Endothelial cell of umbilical vein (primary cell): ENCODE measurements around the gene FOXJ3. TPM values are rescaled to one million over a fixed set of nuclear protein-coding genes. Genes with fewer than 3 reads are reported as not detected.

Experiments
- BruUV-seq: library from RNA; stranded (reverse); fragments of 400-500 nt; replicated peaks from 2 replicates; lab custom pipeline; 2021; lab: Mats Ljungman, UMichigan
- CTCF ChIA-PET: fragments of 300-600, 350-600 bp; sonication (Branson Sonifier 250); formaldehyde crosslinking; loops from one replicate; lab custom pipeline; 2021; ENCODE audit warnings: antibody characterized with exemption, inconsistent platforms; lab: Charles Lee
- POLR2A ChIA-PET: fragments of 300-600, 350-600 bp; sonication (Branson Sonifier 250); formaldehyde crosslinking; loops from one replicate; lab custom pipeline; 2021; ENCODE audit warnings: antibody characterized with exemption, inconsistent platforms; lab: Charles Lee
- DNase-seq: peaks from one replicate; pipeline ENCODE4 v3.0.0-alpha.2; 2011; ENCODE audit warnings: low read depth, low spot score
- FAIRE-seq: peaks from 2 replicates; lab custom pipeline; 2011; peaks lifted over from hg19 to GRCh38; lab: Jason Lieb, UNC
- H2AFZ ChIP-seq: 2 replicates; pipeline ENCODE4 v1.6.0; 2012; ENCODE audit warnings: low read depth, low read length, control low read depth, inconsistent platforms
- H3K27ac ChIP-seq: 2 replicates; pipeline ENCODE4 v1.5.1; 2011; ENCODE audit warnings: low read depth, mild to moderate bottlenecking, control low read depth, low read length, moderate library complexity; ENCODE audit not compliant: insufficient read depth
- H3K27me3 ChIP-seq, 2 experiments: 2 replicates each; pipeline versions ENCODE4 v1.6.0 to v1.6.1; 2011; ENCODE audit warnings: low read length in 2 of 2, mixed read lengths in 1 of 2; ENCODE audit not compliant: control insufficient read depth in 2 of 2, insufficient read depth in 2 of 2
- H3K36me3 ChIP-seq, 2 experiments: 2 replicates in 1 of 2; 3 replicates in 1 of 2; pipeline ENCODE4 v1.5.1; 2011; ENCODE audit warnings: low read length in 2 of 2, mild to moderate bottlenecking in 1 of 2, moderate library complexity in 1 of 2; ENCODE audit not compliant: control insufficient read depth in 2 of 2, insufficient read depth in 2 of 2; ENCODE audit errors: extremely low read depth in 1 of 2
- H3K4me1 ChIP-seq: 3 replicates; pipeline ENCODE4 v1.5.1; 2011; ENCODE audit warnings: mild to moderate bottlenecking, low read length; ENCODE audit not compliant: control insufficient read depth, insufficient read depth; ENCODE audit errors: extremely low read depth
- H3K4me2 ChIP-seq: 2 replicates; pipeline ENCODE4 v1.6.1; 2011; ENCODE audit warnings: low read length, control low read depth, mixed read lengths; ENCODE audit not compliant: insufficient read depth
- H3K4me3 ChIP-seq, 3 experiments: fragments of 200-600 bp in 1 of 3; sonication (generic), shearing (Covaris generic) in 1 of 3; replicated peaks in 1 of 3; 2 replicates each; pipeline ENCODE4 v1.5.1; 2011 to 2016; ENCODE audit warnings: control low read depth in 3 of 3, low read length in 3 of 3, mild to moderate bottlenecking in 2 of 3, inconsistent platforms in 1 of 3, low read depth in 1 of 3, moderate library complexity in 1 of 3; ENCODE audit not compliant: insufficient read depth in 1 of 3
- H3K79me2 ChIP-seq: 2 replicates; pipeline ENCODE4 v1.6.0; 2012; ENCODE audit warnings: low read length, inconsistent platforms; ENCODE audit not compliant: control insufficient read depth, insufficient read depth
- H3K9ac ChIP-seq: replicated peaks from 2 replicates; pipeline ENCODE3; 2011; ENCODE audit warnings: low read length, control low read depth; ENCODE audit not compliant: insufficient read depth; ENCODE audit errors: extremely low read depth
- H3K9me1 ChIP-seq: replicated peaks from 3 replicates; pipeline ENCODE4 v1.6.0; 2011; ENCODE audit warnings: mild to moderate bottlenecking, low read length; ENCODE audit not compliant: control insufficient read depth, insufficient read depth; ENCODE audit errors: extremely low read depth
- H3K9me3 ChIP-seq: replicated peaks from 2 replicates; pipeline ENCODE4 v1.5.1; 2012; ENCODE audit warnings: low read length, inconsistent platforms; ENCODE audit not compliant: control insufficient read depth, insufficient read depth
- H4K20me1 ChIP-seq: replicated peaks from 2 replicates; pipeline ENCODE3; 2011; ENCODE audit warnings: mild to moderate bottlenecking, low read length; ENCODE audit not compliant: control insufficient read depth, insufficient read depth; ENCODE audit errors: extremely low read depth
- CTCF ChIP-seq, 2 donors: IDR thresholded peaks; 1 replicate in 1 of 2; 2 replicates in 1 of 2; pipeline ENCODE4 v1.5.1; 2011; ENCODE audit warnings: low read length in 2 of 2, mild to moderate bottlenecking in 2 of 2, moderate library complexity in 2 of 2, control low read depth in 1 of 2, inconsistent platforms in 1 of 2, low read depth in 1 of 2; ENCODE audit not compliant: insufficient read depth in 1 of 2; ENCODE audit errors: extremely low read depth in 1 of 2
- EZH2 ChIP-seq: IDR thresholded peaks from 2 replicates; pipeline ENCODE4 v1.6.1; 2012; ENCODE audit warnings: borderline replicate concordance, low read depth, mild to moderate bottlenecking, moderate library complexity, low read length, inconsistent platforms; ENCODE audit not compliant: severe bottlenecking
- FOS ChIP-seq: IDR thresholded peaks from 2 replicates; pipeline ENCODE4 v1.6.1; 2011; ENCODE audit warnings: mild to moderate bottlenecking, low read length, moderate library complexity, borderline replicate concordance; ENCODE audit not compliant: insufficient read depth
- GATA2 ChIP-seq: IDR thresholded peaks from 2 replicates; pipeline ENCODE4 v1.7.0; 2011; ENCODE audit warnings: low read depth, mild to moderate bottlenecking, moderate library complexity, mixed read lengths, low read length; ENCODE audit not compliant: insufficient read length, insufficient read depth
- MAX ChIP-seq: IDR thresholded peaks from 2 replicates; pipeline ENCODE4 v1.6.1; 2011; ENCODE audit not compliant: insufficient read depth, insufficient read length
- POLR2AphosphoS5 ChIP-seq: IDR thresholded peaks from 2 replicates; pipeline ENCODE4 v1.6.1; 2012; ENCODE audit warnings: low read depth, mild to moderate bottlenecking, control low read depth, low read length, moderate library complexity; ENCODE audit not compliant: insufficient read depth
- dilution Hi-C: fragments of 300-500 bp; cut with MboI; formaldehyde crosslinking; loops from one replicate; pipeline ENCODE4 v1.15.0; 2019; ENCODE audit warnings: low sequenced_read_pairs; ENCODE audit not compliant: extremely low pct_ligation_motif_present
- intact Hi-C: fragments of 100-400 bp; cut with micrococcal nuclease; formaldehyde crosslinking; loops from one replicate; pipeline ENCODE4 v1.10.0; 2022
- polyA plus RNA-seq, 4 experiments: library from polyadenylated mRNA; depleted of rRNA in 3 of 4; stranded (reverse) in 3 of 4; unstranded in 1 of 4; fragments of >200 nt; gene quantifications; 2 replicates each; pipeline versions ENCODE4 v1.2.1 to v1.2.3, GENCODE V29; 2011 to 2012; ENCODE audit warnings: missing spikeins in 1 of 4
- total RNA-seq: library from RNA; stranded (reverse); gene quantifications from 2 replicates; pipeline ENCODE4 v1.2.3, GENCODE V29; 2021

Gene FOXJ3
- total and polyA plus RNA-seq, 2 donors (not counting 3 experiments of a cell fraction or from before 2014, with no cell fraction given) = 34.7 to 38.8 TPM

GRCh38 chr1:42139444-42139843 lies 195.6 kb downstream of the FOXJ3 start:
- CTCF ChIA-PET = no interaction called here
- dilution Hi-C loops = no loop called here

More at GRCh38 chr1:42139444-42139843, 195.6 kb downstream of the FOXJ3 start:
- H3K9me3 ChIP-seq = no peaks in the 10 kb centered on the region
- H3K27ac ChIP-seq = no peak overlapping the region
- no peaks in the 10 kb centered on the region for H3K79me2 ChIP-seq
- H3K4me1 ChIP-seq = no peaks in the 10 kb centered on the region
- TF ChIP-seq MAX = no peak
- TF ChIP-seq GATA2 = no peak
- TF ChIP-seq FOS = no peak
- TF ChIP-seq POLR2AphosphoS5 = no peak
- no peak for TF ChIP-seq EZH2
- TF ChIP-seq CTCF (IDR thresholded peaks at IDR 0.05; ENCODE audit: extremely low read depth in 1 of 2, insufficient read depth in 1 of 2, low read depth in 1 of 2, low read length in 2 of 2) = no peak
- H3K4me3 ChIP-seq = no peak overlapping the region
- H2AFZ ChIP-seq = no peak overlapping the region
- H3K36me3 ChIP-seq = no peaks in the 10 kb centered on the region
- POLR2A ChIA-PET = no interaction called here
- H4K20me1 ChIP-seq = no peaks in the 10 kb centered on the region
- intact Hi-C loops = no loop called here
- DNase-seq (no peak), FAIRE-seq (no peak)
- no peaks in the 10 kb centered on the region for H3K9me1 ChIP-seq
- no TSS peak for BruUV-seq
- peaks cover 6 to 9% of the 10 kb centered on the region in 2 experiments for H3K27me3 ChIP-seq
- no peak overlapping the region for H3K9ac ChIP-seq
- no peak overlapping the region for H3K4me2 ChIP-seq
